ENCODE results near the gene SCLY. TPM values are rescaled to one million over a fixed set of nuclear protein-coding genes. Genes with fewer than 3 reads are reported as not detected.

Gene SCLY
- total and polyA plus RNA-seq, 2 of the 8 experiments (the other 6 are each of a cell fraction or from before 2014, with no cell fraction given) = 79.0 to 79.5 TPM

DNA sequence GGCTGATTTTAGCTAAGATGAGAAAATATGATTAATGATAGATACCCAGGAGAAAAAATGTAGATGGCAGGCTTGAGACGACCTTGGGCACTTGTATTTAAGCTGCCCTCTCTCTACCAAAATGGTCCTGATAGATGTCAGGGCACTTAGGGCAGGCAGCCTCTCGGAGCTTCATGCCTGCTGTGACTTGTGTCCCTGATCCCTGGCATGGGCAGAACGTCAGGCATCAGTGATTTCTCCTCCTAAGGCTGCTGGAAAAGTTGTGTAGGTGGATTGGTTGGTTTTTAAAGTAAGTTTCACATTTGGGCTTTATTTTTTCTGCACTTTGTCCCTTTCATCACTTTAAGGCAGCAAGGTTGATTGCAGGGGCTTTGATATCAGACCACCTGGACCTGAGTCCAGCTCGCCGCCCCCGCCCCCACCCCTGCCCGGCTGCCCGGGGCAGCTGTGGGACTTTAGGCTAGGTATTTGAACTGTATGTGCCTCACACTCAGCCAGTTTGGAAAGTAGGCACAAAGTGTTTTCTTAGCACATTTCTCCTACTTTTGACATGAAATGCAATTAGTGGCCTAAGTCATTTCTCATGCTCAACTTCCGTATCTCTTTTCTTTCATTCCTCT lies 35.0 kb upstream of the SCLY start:
- DNase-seq (ENCODE audit: low read depth in 1 of 2, low spot score in 2 of 2) (no peak), FAIRE-seq (no peak)
- Histone ChIP-seq H3K4me2 (ENCODE audit: insufficient read depth in 1 of 2, low read depth in 2 of 2, low read length in 2 of 2) (no peak overlapping the region), H4K5ac (ENCODE audit: insufficient read length, low read depth, low read length) (no peak overlapping the region), H3K4me1 (replicated peaks in 1 of 4; ENCODE audit: control insufficient read depth in 3 of 4, insufficient read depth in 4 of 4, low read length in 3 of 4) (peaks cover 0 to 12% (median 6%) of the 10 kb centered on the region in 4 experiments; a peak in 6 of 7 replicates), H3K79me2 (ENCODE audit: control insufficient read depth in 1 of 2, insufficient read depth in 2 of 2, low read length in 2 of 2) (no peaks in the 10 kb centered on the region), H2BK12ac (ENCODE audit: low read depth, low read length) (no peak overlapping the region), H3K27me3 (replicated peaks in 1 of 4; ENCODE audit: control insufficient read depth in 3 of 4, extremely low read depth in 1 of 4, insufficient read depth in 3 of 4, low read length in 3 of 4) (no peaks in the 10 kb centered on the region), H3K23ac (ENCODE audit: insufficient read length) (no peak overlapping the region), H3K23me2 (ENCODE audit: low read depth, low read length) (no peaks in the 10 kb centered on the region), H2AFZ (ENCODE audit: low read length) (no peak overlapping the region), H3K4ac (replicated peaks; ENCODE audit: insufficient read length, low read depth, low read length) (no peak overlapping the region), H3K14ac (ENCODE audit: insufficient read length) (no peak overlapping the region), H2BK15ac (ENCODE audit: low read length) (no peak overlapping the region), H2BK5ac (ENCODE audit: low read depth, low read length) (no peak overlapping the region), H3K36me3 (ENCODE audit: control insufficient read depth in 2 of 4, insufficient read depth in 4 of 4, low read length in 3 of 4) (peaks cover 0 to 7% (median 4%) of the 10 kb centered on the region in 4 experiments; a peak in 3 of 8 replicates), H4K91ac (replicated peaks; ENCODE audit: insufficient read length, low read length) (no peak overlapping the region), H2BK120ac (replicated peaks; ENCODE audit: low read depth, low read length) (no peak overlapping the region), H3K9me3 (ENCODE audit: insufficient read depth in 2 of 2, low read depth in 1 of 2, low read length in 1 of 2) (no peaks in the 10 kb centered on the region), H4K20me1 (replicated peaks in 1 of 2; ENCODE audit: control insufficient read depth in 1 of 2, insufficient read depth in 2 of 2, low read length in 2 of 2) (peaks cover 0 to 9% of the 10 kb centered on the region in 2 experiments), H3K56ac (replicated peaks; ENCODE audit: insufficient read length, low read depth, low read length) (no peak overlapping the region), H3K79me1 (ENCODE audit: low read depth, low read length) (no peaks in the 10 kb centered on the region; the same call in none of the 2 replicates), H4K8ac (ENCODE audit: extremely low read depth, insufficient read depth, low read length) (no peak overlapping the region), H3K27ac (ENCODE audit: low read depth, low read length) (no peak overlapping the region), H3K18ac (ENCODE audit: extremely low read depth, low read length) (no peak overlapping the region), H3K4me3 (ENCODE audit: extremely low read depth in 1 of 4, insufficient read depth in 2 of 4, low read depth in 3 of 4, low read length in 4 of 4) (no peak overlapping the region), H2AK5ac (ENCODE audit: low read depth, low read length) (no peak overlapping the region), H2BK20ac (ENCODE audit: low read length) (no peak overlapping the region), H3K9ac (replicated peaks in 1 of 4; ENCODE audit: extremely low read depth in 1 of 4, low read depth in 3 of 4, low read length in 3 of 4) (no peak overlapping the region)
- POLR2A ChIA-PET (ENCODE audit: partially characterized antibody) = interaction anchor here (0.9 kb wide), 1 partner anchor 23 kb away, joined by 5 read pairs; no protein-coding TSS in a partner anchor
- CTCF ChIA-PET (ENCODE audit: partially characterized antibody) = interaction anchor here (1.2 kb wide), 1 partner anchor 43 kb away, joined by 3 read pairs; no protein-coding TSS in a partner anchor
- 93% methylated on average over 9 of the region's 9 CpGs; no CpG with 5 or more reads in 1 of the 2 experiments for WGBS, 2 experiments (ENCODE audit: extremely low coverage in 1 of 2, insufficient coverage in 1 of 2, insufficient read length in 1 of 2, insufficient replicate concordance in 2 of 2, low coverage in 1 of 2, low lambda C conversion rate in 2 of 2, missing lambda C conversion rate in 1 of 2)
- TF ChIP-seq FOSL1 (IDR thresholded peaks at IDR 0.05; ENCODE audit: insufficient read depth, low read depth, low read length) = no peak
- TF ChIP-seq HDAC6 (IDR thresholded peaks at IDR 0.05; ENCODE audit: low read depth, low read length) = no peak
